VCaP (cell line): Measurements from ENCODE around the gene FAM228A.

Experiments
- H3K27ac ChIP-seq: fragments of 450-650 bp; 2 replicates; pipeline ENCODE4 v1.5.1; 2017
- CTCF ChIP-seq: fragments of 450-650 bp; conservative IDR thresholded peaks from 2 replicates; pipeline ENCODE4 v1.5.1; 2017; ENCODE audit warnings: mild to moderate bottlenecking, moderate library complexity

Gene FAM228A

GRCh38 chr2:24225499-24226242 lies 50.8 kb downstream of the FAM228A start:
- H3K27ac ChIP-seq = no peak overlapping the region

DNA sequence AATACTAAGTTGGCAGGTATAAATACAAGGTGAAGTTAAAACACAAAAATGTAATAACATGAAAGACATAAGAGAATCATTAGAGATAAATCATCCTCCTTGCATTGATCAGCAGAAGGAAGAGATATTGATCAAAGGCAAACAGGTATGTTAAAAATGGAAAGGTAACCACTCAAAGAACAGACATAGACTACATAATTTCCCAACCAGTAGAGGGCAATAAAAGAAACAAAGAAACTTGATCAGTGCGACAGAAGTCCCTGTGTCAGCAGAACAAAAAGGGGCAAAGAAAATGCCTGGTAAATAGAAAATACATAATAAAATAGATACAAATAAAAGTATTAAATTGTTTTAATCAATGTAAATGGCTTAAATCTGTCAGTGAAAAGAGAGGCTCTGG lies 53.6 kb downstream of the FAM228A start:
- TF ChIP-seq CTCF = peak; percentile 74
- no peak overlapping the region for H3K27ac ChIP-seq

More at GRCh38 chr2:24225499-24226242, 50.8 kb downstream of the FAM228A start:
- TF ChIP-seq CTCF = no peak

GRCh38 chr2:24231461-24231881 lies 56.6 kb downstream of the FAM228A start:
- H3K27ac ChIP-seq = no peak overlapping the region
- no peak for TF ChIP-seq CTCF

DNA sequence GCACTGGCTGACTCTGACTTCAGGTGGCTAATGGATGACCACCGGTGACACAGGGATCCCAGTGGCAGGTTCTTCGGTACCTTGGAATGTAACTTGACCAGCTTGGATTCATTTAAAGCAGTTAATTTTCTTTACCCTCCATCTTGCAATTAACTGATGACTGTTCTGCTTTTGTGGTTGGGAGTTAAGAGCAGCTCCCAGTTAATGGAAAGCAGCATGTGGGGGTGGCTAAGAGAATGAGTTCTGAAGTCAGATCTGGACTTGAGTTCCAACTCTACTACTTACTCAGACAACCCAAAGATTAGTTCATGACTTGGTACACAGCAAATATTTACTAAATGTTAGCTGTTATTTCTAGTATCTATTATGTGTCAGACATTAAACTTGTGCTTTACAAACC lies 58.5 kb downstream of the FAM228A start:
- TF ChIP-seq CTCF = no peak

DNA sequence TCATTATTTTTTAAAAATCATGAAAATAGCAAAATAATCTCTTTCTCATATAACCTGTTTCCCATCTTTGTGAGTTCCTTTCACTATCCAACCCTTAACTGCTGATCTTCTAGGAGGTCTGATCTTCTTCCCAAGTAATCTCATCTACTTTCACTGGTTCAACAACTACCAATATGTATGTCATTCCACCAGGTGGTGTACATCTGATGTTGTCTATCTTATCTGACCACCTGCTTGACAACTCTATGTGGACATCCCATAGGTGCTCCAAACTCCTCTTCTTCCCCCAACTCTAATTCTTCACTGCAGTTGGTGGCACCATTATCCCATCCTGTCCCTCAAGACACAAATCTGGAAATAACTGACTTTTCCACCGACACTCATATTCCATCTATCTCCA lies 62.5 kb downstream of the FAM228A start:
- H3K27ac ChIP-seq = no peak overlapping the region
- no peak for TF ChIP-seq CTCF

More for the DNA sequence above, 58.5 kb downstream of the FAM228A start:
- H3K27ac ChIP-seq = no peak overlapping the region

DNA sequence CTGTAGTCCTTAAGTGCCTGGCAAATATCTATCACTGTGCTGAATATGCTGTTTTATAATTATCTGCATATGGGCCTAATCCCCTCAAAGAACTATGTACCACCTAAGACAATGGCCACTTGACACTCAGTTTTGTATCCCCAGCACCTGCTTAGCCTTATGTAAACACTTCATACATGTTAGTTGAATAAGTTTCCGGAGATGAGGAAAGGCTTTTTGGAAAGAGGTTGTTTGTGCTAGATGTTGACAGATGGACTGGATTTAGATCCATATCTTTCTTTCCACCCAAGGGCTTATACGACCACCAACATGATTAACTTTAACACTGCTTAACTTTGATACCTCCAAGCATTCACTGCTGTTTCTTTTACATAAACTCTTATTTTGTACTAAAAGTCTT lies 63.3 kb downstream of the FAM228A start:
- no peak overlapping the region for H3K27ac ChIP-seq
- TF ChIP-seq CTCF = no peak

DNA sequence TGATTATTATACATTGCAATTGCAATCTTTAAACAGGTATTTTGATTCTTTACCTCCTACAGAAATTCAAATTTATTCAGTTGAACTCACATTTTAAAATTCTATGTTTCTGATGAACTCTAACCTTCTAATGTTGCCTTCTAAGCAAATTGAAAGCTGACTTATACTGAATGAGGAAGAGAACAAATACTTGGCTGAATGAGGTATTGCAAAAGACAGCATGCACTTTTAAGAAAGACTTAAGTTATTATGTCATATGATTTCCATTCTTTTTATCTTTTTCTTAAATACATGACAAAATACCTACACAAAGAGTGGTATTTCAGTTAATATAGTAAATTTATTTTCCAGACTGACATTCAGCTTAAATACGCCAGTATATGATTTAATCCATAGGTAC lies 64.7 kb downstream of the FAM228A start:
- TF ChIP-seq CTCF = no peak

More for the DNA sequence above, 64.7 kb downstream of the FAM228A start:
- no peak overlapping the region for H3K27ac ChIP-seq
